ENCODE results near the gene TAS2R46. TPM values are rescaled to one million over a fixed set of nuclear protein-coding genes. Genes with fewer than 3 reads are reported as not detected.
"Not testable (repeated sequence)": the region's sequence is repeated elsewhere in the genome, so short reads cannot be mapped to it uniquely, and the experiment has no call there.

TAS2R46 gene
- total RNA-seq, 1 donor from 2014 or later, result 1.3 TPM

GRCh38 chr12:11070999-11071398 lies 8.9 kb upstream of the TAS2R46 start:
- Mint-ChIP-seq H3K36me3 (ENCODE audit: low read depth) (peaks cover 9% of the 10 kb centered on the region), H3K27me3 (ENCODE audit: low read depth) (no peaks in the 10 kb centered on the region), H3K27ac (no peak overlapping the region), H3K4me1 (ENCODE audit: low read depth) (peaks cover 3% of the 10 kb centered on the region), H3K9me3 (no peaks in the 10 kb centered on the region), H3K4me3 (ENCODE audit: low read depth) (no peak overlapping the region)
- DNase-seq (ENCODE audit: low spot score), result no peak
- intact Hi-C loops (cut with micrococcal nuclease), result loop anchor here (2.0 kb wide), 1 partner anchor 56 kb away; no protein-coding TSS in a partner anchor

GRCh38 chr12:11069854-11070365 lies 7.8 kb upstream of the TAS2R46 start:
- no peak for DNase-seq (ENCODE audit: low spot score)
- no peaks in the 10 kb centered on the region for H3K4me1 Mint-ChIP-seq (ENCODE audit: low read depth)
- no peak overlapping the region for H3K4me3 Mint-ChIP-seq (ENCODE audit: low read depth)
- intact Hi-C loops (cut with micrococcal nuclease), result loop anchor here (2.0 kb wide), 1 partner anchor 55 kb away; no protein-coding TSS in a partner anchor
- no peaks in the 10 kb centered on the region for H3K9me3 Mint-ChIP-seq
- no peaks in the 10 kb centered on the region for H3K27me3 Mint-ChIP-seq (ENCODE audit: low read depth)
- H3K36me3 Mint-ChIP-seq (ENCODE audit: low read depth), result peaks cover 9% of the 10 kb centered on the region
- no peak overlapping the region for H3K27ac Mint-ChIP-seq

GRCh38 chr12:11067514-11067913 lies 5.4 kb upstream of the TAS2R46 start:
- no peaks in the 10 kb centered on the region for H3K4me1 Mint-ChIP-seq (ENCODE audit: low read depth)
- no peak overlapping the region for H3K27ac Mint-ChIP-seq
- H3K27me3 Mint-ChIP-seq (ENCODE audit: low read depth), result no peaks in the 10 kb centered on the region
- no peaks in the 10 kb centered on the region for H3K9me3 Mint-ChIP-seq
- DNase-seq (ENCODE audit: low spot score), result no peak
- peaks cover 9% of the 10 kb centered on the region for H3K36me3 Mint-ChIP-seq (ENCODE audit: low read depth)
- no peak overlapping the region for H3K4me3 Mint-ChIP-seq (ENCODE audit: low read depth)
- intact Hi-C loops (cut with micrococcal nuclease), result no loop called here

GRCh38 chr12:11059784-11060183 lies 2.3 kb downstream of the TAS2R46 start:
- Mint-ChIP-seq H3K27ac (no peak overlapping the region), H3K4me1 (ENCODE audit: low read depth) (peaks cover 2% of the 10 kb centered on the region), H3K36me3 (ENCODE audit: low read depth) (peaks cover 6% of the 10 kb centered on the region), H3K4me3 (ENCODE audit: low read depth) (no peak overlapping the region), H3K9me3 (no peaks in the 10 kb centered on the region), H3K27me3 (ENCODE audit: low read depth) (no peaks in the 10 kb centered on the region)
- intact Hi-C loops (cut with micrococcal nuclease), result no loop called here
- no peak for DNase-seq (ENCODE audit: low spot score)

- no peak overlapping the region for H3K27ac Mint-ChIP-seq
- peaks cover under 1% of the 10 kb centered on the region for H3K9me3 Mint-ChIP-seq
- no peak for DNase-seq (ENCODE audit: low spot score)
- peaks cover 6% of the 10 kb centered on the region for H3K36me3 Mint-ChIP-seq (ENCODE audit: low read depth)
- H3K4me3 Mint-ChIP-seq (ENCODE audit: low read depth), result no peak overlapping the region
- no peaks in the 10 kb centered on the region for H3K27me3 Mint-ChIP-seq (ENCODE audit: low read depth)
- intact Hi-C loops (cut with micrococcal nuclease), result no loop called here
- peaks cover 2% of the 10 kb centered on the region for H3K4me1 Mint-ChIP-seq (ENCODE audit: low read depth)
These were observed 3.1 kb downstream of the TAS2R46 start for GRCh38 chr12:11059041-11059440.

GRCh38 chr12:11055306-11055705 lies 6.8 kb downstream of the TAS2R46 start:
- Mint-ChIP-seq H3K4me1 (ENCODE audit: low read depth) (peaks cover 2% of the 10 kb centered on the region), H3K27ac (no peak overlapping the region), H3K9me3 (peaks cover 33% of the 10 kb centered on the region), H3K36me3 (ENCODE audit: low read depth) (peaks cover 31% of the 10 kb centered on the region), H3K4me3 (ENCODE audit: low read depth) (no peak overlapping the region), H3K27me3 (ENCODE audit: low read depth) (no peaks in the 10 kb centered on the region)
- intact Hi-C loops (cut with micrococcal nuclease), result no loop called here
- no peak for DNase-seq (ENCODE audit: low spot score)

GRCh38 chr12:11049806-11050531 lies 12.1 kb downstream of the TAS2R46 start:
- Mint-ChIP-seq H3K9me3 (peaks cover 39% of the 10 kb centered on the region), H3K36me3 (ENCODE audit: low read depth) (peaks cover 60% of the 10 kb centered on the region)
- H3K4me1 Mint-ChIP-seq (ENCODE audit: low read depth); DNase-seq (ENCODE audit: low spot score); H3K4me3 Mint-ChIP-seq (ENCODE audit: low read depth); H3K27ac Mint-ChIP-seq; H3K27me3 Mint-ChIP-seq (ENCODE audit: low read depth); intact Hi-C loops (cut with micrococcal nuclease): not testable (repeated sequence)

- H3K4me3 Mint-ChIP-seq (ENCODE audit: low read depth); intact Hi-C loops (cut with micrococcal nuclease); H3K4me1 Mint-ChIP-seq (ENCODE audit: low read depth); DNase-seq (ENCODE audit: low spot score); H3K27me3 Mint-ChIP-seq (ENCODE audit: low read depth); H3K9me3 Mint-ChIP-seq; H3K27ac Mint-ChIP-seq: not testable (repeated sequence)
- H3K36me3 Mint-ChIP-seq (ENCODE audit: low read depth), result peaks cover 54% of the 10 kb centered on the region
These were observed 20.7 kb downstream of the TAS2R46 start for GRCh38 chr12:11041366-11041765.

GRCh38 chr12:11040162-11040561 lies 21.9 kb downstream of the TAS2R46 start:
- no peak for DNase-seq (ENCODE audit: low spot score)
- intact Hi-C loops (cut with micrococcal nuclease), result no loop called here
- Mint-ChIP-seq H3K27me3 (ENCODE audit: low read depth) (no peaks in the 10 kb centered on the region), H3K36me3 (ENCODE audit: low read depth) (peaks cover 59% of the 10 kb centered on the region), H3K4me1 (ENCODE audit: low read depth) (peaks cover 1% of the 10 kb centered on the region), H3K9me3 (no peaks in the 10 kb centered on the region), H3K4me3 (ENCODE audit: low read depth) (no peak overlapping the region), H3K27ac (no peak overlapping the region)

GRCh38 chr12:11039171-11039570 lies 22.9 kb downstream of the TAS2R46 start:
- no peak overlapping the region for H3K4me3 Mint-ChIP-seq (ENCODE audit: low read depth)
- H3K27ac Mint-ChIP-seq, result no peak overlapping the region
- no peaks in the 10 kb centered on the region for H3K9me3 Mint-ChIP-seq
- H3K27me3 Mint-ChIP-seq (ENCODE audit: low read depth), result no peaks in the 10 kb centered on the region
- intact Hi-C loops (cut with micrococcal nuclease), result no loop called here
- H3K36me3 Mint-ChIP-seq (ENCODE audit: low read depth), result peaks cover 52% of the 10 kb centered on the region
- peaks cover 1% of the 10 kb centered on the region for H3K4me1 Mint-ChIP-seq (ENCODE audit: low read depth)
- DNase-seq (ENCODE audit: low spot score), result no peak

GRCh38 chr12:11033959-11034358 lies 28.1 kb downstream of the TAS2R46 start:
- H3K9me3 Mint-ChIP-seq; H3K27ac Mint-ChIP-seq; DNase-seq (ENCODE audit: low spot score); H3K4me1 Mint-ChIP-seq (ENCODE audit: low read depth); H3K4me3 Mint-ChIP-seq (ENCODE audit: low read depth); intact Hi-C loops (cut with micrococcal nuclease); H3K27me3 Mint-ChIP-seq (ENCODE audit: low read depth): not testable (repeated sequence)
- peaks cover 39% of the 10 kb centered on the region for H3K36me3 Mint-ChIP-seq (ENCODE audit: low read depth)

GRCh38 chr12:11031307-11031706 lies 30.8 kb downstream of the TAS2R46 start, which contains the start of gene TAS2R31:
Gene TAS2R31 (minus strand): TSS chr12:11031407. CDS start chr12:11031335, 72 bp downstream.
- peaks cover 1% of the 10 kb centered on the region for H3K4me1 Mint-ChIP-seq (ENCODE audit: low read depth)
- no peak within 1 kb of the TSS for H3K4me3 Mint-ChIP-seq (ENCODE audit: low read depth)
- H3K27ac Mint-ChIP-seq, result no peak within 1 kb of the TSS
- intact Hi-C loops (cut with micrococcal nuclease), result no loop called here
- H3K9me3 Mint-ChIP-seq, result no peaks in the 10 kb centered on the region
- no peak for DNase-seq (ENCODE audit: low spot score)
- peaks cover 43% of the 10 kb centered on the region for H3K36me3 Mint-ChIP-seq (ENCODE audit: low read depth)
- no peaks in the 10 kb centered on the region for H3K27me3 Mint-ChIP-seq (ENCODE audit: low read depth)

- intact Hi-C loops (cut with micrococcal nuclease), result no loop called here
- H3K4me1 Mint-ChIP-seq (ENCODE audit: low read depth), result peaks cover 2% of the 10 kb centered on the region
- H3K4me3 Mint-ChIP-seq (ENCODE audit: low read depth), result no peak overlapping the region
- peaks cover 34% of the 10 kb centered on the region for H3K36me3 Mint-ChIP-seq (ENCODE audit: low read depth)
- no peak overlapping the region for H3K27ac Mint-ChIP-seq
- no peaks in the 10 kb centered on the region for H3K27me3 Mint-ChIP-seq (ENCODE audit: low read depth)
- peaks cover 9% of the 10 kb centered on the region for H3K9me3 Mint-ChIP-seq
- no peak for DNase-seq (ENCODE audit: low spot score)
These were observed 36.0 kb downstream of the TAS2R46 start for GRCh38 chr12:11026118-11026517.
